ENCODE data around the gene ZNF836. TPM values are rescaled to one million over a fixed set of nuclear protein-coding genes. Genes with fewer than 3 reads are reported as not detected.

The ZNF836 gene
- total and polyA plus RNA-seq, 9 of the 15 experiments (the other 6 are each of a cell fraction or from before 2014, with no cell fraction given) = 0.24 to 0.69 (median 0.64) TPM; not detected in 2

DNA sequence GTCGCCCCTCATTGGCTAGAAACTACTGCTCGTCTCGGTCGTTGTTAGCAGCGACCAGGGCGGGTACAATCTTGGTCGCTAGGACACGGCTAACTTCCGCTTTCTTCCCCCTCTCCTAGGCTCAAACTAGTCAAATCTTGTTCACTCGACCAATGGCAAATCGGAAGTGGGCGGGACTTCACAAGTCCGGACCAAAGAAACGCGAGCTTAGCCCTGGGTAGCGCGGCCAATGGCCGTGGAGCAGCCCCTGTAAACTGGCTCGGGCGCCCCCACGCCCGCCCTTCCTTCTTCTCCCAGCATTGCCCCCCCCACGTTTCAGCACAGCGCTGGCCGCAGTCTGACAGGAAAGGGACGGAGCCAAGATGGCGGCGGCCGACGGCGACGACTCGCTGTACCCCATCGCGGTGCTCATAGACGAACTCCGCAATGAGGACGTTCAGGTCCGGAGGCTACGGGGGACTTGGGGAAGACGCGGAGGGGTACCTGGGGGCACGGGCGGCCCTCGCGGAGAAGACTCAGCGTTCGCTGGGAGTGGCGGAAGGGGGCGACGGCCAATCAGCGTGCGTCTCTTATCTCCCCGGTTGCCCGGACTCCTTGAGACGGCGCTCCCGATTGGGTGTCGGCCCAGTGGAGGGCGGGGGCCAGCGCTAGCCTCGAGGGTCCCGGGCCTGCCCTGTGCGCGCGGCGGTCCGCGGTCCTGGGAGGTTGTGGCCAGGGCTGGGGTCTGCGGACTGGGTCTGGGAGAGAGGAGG is 18.5 kb upstream of the ZNF836 start, which contains the start of gene PPP2R1A (continued):
- TF ChIP-seq, protein P1, sequence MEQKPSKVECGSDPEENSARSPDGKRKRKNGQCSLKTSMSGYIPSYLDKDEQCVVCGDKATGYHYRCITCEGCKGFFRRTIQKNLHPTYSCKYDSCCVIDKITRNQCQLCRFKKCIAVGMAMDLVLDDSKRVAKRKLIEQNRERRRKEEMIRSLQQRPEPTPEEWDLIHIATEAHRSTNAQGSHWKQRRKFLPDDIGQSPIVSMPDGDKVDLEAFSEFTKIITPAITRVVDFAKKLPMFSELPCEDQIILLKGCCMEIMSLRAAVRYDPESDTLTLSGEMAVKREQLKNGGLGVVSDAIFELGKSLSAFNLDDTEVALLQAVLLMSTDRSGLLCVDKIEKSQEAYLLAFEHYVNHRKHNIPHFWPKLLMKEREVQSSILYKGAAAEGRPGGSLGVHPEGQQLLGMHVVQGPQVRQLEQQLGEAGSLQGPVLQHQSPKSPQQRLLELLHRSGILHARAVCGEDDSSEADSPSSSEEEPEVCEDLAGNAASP (IDR thresholded peaks at IDR 0.05) = no peak
- TF ChIP-seq ZNF124 (CRISPR knock-in tag; IDR thresholded peaks at IDR 0.05) = no peak
- no peak for TF ChIP-seq CBX5 (IDR thresholded peaks at IDR 0.05; ENCODE audit: borderline replicate concordance, low read depth)
- TF ChIP-seq, protein P2, sequence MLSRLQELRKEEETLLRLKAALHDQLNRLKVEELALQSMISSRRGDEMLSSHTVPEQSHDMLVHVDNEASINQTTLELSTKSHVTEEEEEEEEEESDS (CRISPR knock-in tag; IDR thresholded peaks at IDR 0.05) = no peak
- peak; percentile 41 for TF ChIP-seq RBBP5 (IDR thresholded peaks at IDR 0.05; ENCODE audit: borderline replicate concordance, insufficient read depth, low read length, poor library complexity, severe bottlenecking)
- TF ChIP-seq, protein P3, sequence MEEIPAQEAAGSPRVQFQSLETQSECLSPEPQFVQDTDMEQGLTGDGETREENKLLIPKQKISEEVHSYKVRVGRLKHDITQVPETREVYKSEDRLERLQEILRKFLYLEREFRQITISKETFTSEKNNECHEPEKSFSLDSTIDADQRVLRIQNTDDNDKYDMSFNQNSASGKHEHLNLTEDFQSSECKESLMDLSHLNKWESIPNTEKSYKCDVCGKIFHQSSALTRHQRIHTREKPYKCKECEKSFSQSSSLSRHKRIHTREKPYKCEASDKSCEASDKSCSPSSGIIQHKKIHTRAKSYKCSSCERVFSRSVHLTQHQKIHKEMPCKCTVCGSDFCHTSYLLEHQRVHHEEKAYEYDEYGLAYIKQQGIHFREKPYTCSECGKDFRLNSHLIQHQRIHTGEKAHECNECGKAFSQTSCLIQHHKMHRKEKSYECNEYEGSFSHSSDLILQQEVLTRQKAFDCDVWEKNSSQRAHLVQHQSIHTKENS (CRISPR knock-in tag; IDR thresholded peaks at IDR 0.05) = no peak
- no peak for TF ChIP-seq NFIX (CRISPR knock-in tag; IDR thresholded peaks at IDR 0.05; ENCODE audit: low read depth)
- TF ChIP-seq, protein P4, sequence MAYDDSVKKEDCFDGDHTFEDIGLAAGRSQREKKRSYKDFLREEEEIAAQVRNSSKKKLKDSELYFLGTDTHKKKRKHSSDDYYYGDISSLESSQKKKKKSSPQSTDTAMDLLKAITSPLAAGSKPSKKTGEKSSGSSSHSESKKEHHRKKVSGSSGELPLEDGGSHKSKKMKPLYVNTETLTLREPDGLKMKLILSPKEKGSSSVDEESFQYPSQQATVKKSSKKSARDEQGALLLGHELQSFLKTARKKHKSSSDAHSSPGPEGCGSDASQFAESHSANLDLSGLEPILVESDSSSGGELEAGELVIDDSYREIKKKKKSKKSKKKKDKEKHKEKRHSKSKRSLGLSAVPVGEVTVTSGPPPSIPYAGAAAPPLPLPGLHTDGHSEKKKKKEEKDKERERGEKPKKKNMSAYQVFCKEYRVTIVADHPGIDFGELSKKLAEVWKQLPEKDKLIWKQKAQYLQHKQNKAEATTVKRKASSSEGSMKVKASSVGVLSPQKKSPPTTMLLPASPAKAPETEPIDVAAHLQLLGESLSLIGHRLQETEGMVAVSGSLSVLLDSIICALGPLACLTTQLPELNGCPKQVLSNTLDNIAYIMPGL (CRISPR knock-in tag; IDR thresholded peaks at IDR 0.05) = no peak
- 0 out of 2 replicates have a peak, but pooled peaks have one; percentile 26 for TF ChIP-seq HDAC8 (tag; IDR thresholded peaks at IDR 0.05)
- TF ChIP-seq, protein P5, sequence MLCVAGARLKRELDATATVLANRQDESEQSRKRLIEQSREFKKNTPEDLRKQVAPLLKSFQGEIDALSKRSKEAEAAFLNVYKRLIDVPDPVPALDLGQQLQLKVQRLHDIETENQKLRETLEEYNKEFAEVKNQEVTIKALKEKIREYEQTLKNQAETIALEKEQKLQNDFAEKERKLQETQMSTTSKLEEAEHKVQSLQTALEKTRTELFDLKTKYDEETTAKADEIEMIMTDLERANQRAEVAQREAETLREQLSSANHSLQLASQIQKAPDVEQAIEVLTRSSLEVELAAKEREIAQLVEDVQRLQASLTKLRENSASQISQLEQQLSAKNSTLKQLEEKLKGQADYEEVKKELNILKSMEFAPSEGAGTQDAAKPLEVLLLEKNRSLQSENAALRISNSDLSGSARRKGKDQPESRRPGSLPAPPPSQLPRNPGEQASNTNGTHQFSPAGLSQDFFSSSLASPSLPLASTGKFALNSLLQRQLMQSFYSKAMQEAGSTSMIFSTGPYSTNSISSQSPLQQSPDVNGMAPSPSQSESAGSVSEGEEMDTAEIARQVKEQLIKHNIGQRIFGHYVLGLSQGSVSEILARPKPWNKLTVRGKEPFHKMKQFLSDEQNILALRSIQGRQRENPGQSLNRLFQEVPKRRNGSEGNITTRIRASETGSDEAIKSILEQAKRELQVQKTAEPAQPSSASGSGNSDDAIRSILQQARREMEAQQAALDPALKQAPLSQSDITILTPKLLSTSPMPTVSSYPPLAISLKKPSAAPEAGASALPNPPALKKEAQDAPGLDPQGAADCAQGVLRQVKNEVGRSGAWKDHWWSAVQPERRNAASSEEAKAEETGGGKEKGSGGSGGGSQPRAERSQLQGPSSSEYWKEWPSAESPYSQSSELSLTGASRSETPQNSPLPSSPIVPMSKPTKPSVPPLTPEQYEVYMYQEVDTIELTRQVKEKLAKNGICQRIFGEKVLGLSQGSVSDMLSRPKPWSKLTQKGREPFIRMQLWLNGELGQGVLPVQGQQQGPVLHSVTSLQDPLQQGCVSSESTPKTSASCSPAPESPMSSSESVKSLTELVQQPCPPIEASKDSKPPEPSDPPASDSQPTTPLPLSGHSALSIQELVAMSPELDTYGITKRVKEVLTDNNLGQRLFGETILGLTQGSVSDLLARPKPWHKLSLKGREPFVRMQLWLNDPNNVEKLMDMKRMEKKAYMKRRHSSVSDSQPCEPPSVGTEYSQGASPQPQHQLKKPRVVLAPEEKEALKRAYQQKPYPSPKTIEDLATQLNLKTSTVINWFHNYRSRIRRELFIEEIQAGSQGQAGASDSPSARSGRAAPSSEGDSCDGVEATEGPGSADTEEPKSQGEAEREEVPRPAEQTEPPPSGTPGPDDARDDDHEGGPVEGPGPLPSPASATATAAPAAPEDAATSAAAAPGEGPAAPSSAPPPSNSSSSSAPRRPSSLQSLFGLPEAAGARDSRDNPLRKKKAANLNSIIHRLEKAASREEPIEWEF (CRISPR knock-in tag; IDR thresholded peaks at IDR 0.05) = no peak
- TF ChIP-seq CAMTA2 (CRISPR knock-in tag; conservative IDR thresholded peaks at IDR 0.05) = no peak
- no peak for TF ChIP-seq ZNF695 (CRISPR knock-in tag; IDR thresholded peaks at IDR 0.05)
- TF ChIP-seq, protein P6, sequence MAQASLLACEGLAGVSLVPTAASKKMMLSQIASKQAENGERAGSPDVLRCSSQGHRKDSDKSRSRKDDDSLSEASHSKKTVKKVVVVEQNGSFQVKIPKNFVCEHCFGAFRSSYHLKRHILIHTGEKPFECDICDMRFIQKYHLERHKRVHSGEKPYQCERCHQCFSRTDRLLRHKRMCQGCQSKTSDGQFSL (CRISPR knock-in tag; IDR thresholded peaks at IDR 0.05) = peak; percentile 100
- TF ChIP-seq, protein P6 (tag; IDR thresholded peaks at IDR 0.05) = peak in 1 of 2 experiments; percentile 99; a peak in 2 of 4 replicates
- no peak for TF ChIP-seq ZNF696 (CRISPR knock-in tag; conservative IDR thresholded peaks at IDR 0.05)
- TF ChIP-seq DNMT1 (IDR thresholded peaks at IDR 0.05) = no peak

All from K562 (cell line).